GM18873 (cell line): ENCODE measurements around the gene SLC7A1.

Experiments
- ATAC-seq: cut with Tn5 transposase; IDR thresholded peaks from one replicate; pipeline ENCODE4 v1.9.1; 2021; ENCODE audit warnings: mild to moderate bottlenecking, moderate library complexity, moderate number of reproducible peaks; ENCODE audit not compliant: unreplicated experiment, low FRiP score

The SLC7A1 gene

DNA sequence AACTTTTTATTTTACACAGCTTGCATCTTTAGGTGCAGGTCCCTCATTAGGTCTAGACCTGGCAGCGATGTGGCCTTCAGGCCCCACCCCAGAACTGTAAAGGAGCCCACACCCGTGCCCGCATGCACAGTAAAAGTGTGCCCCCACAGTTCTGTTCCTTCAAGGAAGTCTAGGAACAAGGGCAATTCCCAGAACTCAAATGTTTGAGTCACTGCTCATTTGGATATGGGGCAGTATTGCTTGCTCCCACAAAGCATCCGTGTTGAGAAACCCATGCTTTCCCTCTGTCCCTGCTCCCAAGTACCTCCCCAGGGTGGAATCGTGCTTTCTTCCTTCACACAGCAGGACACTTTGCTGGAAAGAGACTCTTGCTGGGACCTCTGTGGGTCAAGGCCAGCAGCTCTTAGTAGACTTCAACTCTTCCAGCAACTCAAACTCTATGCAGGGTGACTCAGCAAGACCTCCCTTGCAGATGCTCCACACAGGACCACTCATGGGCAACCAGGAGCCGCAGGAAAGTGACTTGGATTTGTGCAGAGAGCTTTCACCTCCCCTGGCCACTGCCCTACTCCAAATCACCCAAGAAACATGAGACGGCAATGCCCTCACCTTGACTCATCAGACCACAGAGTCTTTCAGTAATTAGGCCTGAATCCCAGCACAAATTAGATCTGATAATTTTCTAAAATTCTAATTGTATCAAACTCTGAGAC, 12.3 kb downstream of the SLC7A1 start:
- ATAC-seq: no peak

DNA sequence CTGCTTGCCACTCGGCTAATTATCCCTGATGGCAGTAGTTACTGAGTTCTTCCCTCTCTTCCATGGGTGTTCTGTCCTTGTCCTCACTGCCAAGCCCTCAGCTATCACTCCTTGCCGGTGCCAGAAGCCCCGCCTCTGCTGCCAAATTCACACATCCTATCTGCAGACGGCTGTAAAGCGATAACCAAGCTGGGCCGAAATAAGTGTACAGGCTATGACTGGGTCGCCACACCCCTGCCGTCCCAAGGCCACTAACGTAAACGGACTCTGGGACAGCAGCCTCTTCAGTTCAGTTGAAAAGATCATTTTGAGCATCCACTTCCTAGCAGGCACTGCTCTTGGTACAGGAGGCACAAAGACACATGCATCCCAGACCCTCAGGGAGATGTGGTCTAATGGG, 13.3 kb downstream of the SLC7A1 start:
- ATAC-seq: no peak

DNA sequence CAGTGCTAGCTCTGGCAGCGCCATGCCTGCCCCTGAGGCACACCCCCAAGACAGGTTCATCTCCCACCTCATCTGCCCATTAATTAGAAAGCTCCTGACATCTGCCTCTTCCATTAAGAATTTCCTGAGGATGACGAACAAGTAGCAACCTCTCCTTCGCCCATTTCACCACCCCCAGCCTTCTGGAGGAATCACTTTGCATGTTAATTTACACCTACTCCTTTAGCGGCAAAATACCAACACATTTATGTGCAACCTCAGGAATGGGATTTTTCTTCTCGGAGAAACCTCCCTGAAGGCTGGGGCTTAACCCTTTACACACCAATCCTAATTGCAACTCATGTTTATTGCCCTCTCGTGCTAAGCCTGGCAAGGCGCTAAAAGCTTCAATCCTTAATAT, 13.8 kb downstream of the SLC7A1 start:
- ATAC-seq: no peak

GRCh38 chr13:29579094-29579493, 16.4 kb downstream of the SLC7A1 start:
- no peak for ATAC-seq

- ATAC-seq: no peak
Observed at GRCh38 chr13:29578300-29579085, 17.0 kb downstream of the SLC7A1 start.

DNA sequence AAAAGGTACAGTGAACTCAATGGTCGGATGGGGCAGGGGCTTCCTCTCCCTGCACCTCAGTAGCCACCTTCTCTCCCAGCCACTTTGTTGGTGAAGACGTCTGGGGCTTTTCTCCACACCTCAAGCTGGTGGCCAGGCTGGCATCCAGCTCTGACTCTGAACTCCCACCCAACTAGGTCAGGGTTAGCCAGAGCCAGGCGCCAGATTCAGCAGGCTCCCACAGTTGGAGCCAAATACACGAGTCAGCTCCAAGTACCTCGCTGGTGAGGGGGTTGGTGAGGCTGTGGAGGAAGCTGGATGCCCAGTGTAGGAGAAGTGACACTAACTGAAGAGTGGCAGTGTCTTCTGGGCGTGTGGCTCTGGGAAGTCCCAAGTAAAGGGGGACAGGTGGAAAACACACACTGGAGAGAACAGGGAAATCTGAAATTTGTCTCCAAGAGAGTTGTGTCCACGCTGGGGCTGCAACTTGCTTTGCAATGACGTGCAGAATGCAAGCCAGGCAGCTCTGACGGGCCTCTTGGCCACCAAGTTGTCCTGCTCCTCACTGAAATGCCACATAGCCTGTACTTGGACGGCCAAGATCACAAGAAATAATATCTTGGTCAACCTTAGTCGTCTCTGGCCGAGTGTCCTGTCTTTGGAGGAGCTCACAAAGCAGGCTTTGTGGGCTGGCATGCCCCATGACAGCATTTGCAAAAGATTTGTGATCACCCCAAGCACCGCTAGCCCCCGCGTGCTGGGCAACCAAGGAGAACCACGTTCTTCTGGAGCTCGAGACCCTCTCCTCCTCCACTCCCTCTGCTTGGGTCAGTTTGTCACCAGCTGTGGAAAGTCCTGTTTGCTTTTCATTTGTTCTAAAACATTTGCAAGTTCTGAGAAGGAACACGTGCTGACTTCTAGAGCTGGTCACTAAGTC, 18.1 kb downstream of the SLC7A1 start:
- no peak for ATAC-seq

DNA sequence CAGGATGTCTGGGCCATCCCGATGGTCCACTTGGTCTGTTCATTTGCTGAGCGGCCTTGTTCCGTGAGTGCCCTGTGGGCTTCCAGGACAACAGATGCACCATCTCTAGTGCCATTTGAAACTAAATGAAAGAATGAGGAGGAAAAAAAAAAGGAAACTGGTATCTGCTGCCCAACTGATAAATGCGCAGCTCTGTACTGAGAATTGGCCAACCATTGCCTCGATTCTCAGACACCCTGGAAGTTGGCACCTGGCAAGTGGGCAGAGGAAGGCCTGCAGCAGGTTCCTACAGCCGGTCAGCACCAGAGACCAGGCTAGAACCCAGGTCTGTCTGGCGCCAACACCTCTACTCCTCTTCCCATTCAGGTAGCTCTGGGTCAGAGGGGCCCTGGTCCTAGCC, 18.9 kb downstream of the SLC7A1 start:
- no peak for ATAC-seq

DNA sequence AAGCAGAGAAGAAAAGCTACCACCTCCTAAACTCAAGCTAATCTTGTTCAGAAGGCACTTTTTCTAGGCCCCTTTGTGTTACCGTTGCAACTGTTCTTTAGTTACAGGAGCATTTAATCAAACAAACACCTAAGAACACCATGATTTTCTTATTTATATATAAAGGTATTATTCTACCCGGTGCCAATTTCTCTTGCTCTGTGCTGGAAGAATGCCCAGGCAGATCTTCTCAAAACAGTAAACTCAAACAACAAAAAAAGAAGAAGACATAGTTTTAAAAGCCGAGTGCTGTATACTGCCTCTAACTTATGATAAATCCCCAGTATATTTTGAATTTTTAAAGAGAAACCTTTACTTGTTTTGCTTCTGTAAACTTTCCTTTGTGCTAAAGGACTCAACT, 20.4 kb downstream of the SLC7A1 start:
- no peak for ATAC-seq

- ATAC-seq: no peak
Observed at GRCh38 chr13:29573190-29573589, 22.3 kb downstream of the SLC7A1 start.

DNA sequence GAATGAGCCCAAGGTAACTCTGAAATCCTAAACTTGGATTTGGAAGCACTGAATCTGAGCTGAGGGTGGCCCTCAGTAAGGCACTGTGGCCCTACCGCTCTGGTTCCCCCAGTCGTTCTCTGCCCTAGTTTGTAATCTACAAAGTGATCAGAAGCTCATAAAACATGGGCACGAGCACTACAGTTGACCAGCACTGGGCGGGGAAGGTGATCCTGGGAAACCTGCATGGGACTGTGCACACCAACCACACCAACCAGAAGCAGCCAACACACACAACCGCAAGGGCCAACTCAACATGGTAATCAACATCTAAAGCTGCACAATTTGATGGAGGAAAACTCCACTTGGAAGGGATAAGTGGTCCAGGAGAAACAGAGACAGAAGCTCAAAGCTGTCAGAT, 22.9 kb downstream of the SLC7A1 start:
- no peak for ATAC-seq

- no peak for ATAC-seq
Observed at GRCh38 chr13:29571876-29572570, 23.5 kb downstream of the SLC7A1 start.

DNA sequence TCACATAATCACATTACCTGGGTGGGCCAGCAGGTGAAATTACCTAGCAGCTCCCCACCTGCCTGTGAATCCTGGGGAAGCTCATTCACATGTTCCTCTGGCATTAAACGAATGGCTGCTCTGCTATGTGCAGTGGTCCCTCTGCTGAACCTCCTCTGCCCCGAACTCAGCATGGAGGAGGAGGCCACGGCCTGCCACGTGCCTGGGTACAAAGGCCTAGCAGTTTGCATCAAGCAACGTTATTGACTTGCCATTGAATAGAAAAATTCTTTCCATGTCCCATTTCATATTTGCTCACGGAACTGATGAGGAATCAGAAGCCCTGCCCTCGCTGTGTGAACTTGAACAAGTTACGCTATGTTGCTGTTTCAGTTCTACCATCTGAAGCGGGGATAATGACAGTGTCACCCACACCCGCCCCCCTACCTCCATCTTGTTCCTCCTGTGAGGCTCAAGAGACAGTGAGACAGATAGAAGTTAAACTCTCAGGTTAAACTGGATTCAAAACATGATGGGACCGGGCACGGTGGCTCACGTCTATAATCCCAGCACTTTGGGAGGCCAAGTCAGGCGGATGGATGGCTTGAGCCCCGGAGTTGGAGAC, 25.3 kb downstream of the SLC7A1 start:
- ATAC-seq: no peak

DNA sequence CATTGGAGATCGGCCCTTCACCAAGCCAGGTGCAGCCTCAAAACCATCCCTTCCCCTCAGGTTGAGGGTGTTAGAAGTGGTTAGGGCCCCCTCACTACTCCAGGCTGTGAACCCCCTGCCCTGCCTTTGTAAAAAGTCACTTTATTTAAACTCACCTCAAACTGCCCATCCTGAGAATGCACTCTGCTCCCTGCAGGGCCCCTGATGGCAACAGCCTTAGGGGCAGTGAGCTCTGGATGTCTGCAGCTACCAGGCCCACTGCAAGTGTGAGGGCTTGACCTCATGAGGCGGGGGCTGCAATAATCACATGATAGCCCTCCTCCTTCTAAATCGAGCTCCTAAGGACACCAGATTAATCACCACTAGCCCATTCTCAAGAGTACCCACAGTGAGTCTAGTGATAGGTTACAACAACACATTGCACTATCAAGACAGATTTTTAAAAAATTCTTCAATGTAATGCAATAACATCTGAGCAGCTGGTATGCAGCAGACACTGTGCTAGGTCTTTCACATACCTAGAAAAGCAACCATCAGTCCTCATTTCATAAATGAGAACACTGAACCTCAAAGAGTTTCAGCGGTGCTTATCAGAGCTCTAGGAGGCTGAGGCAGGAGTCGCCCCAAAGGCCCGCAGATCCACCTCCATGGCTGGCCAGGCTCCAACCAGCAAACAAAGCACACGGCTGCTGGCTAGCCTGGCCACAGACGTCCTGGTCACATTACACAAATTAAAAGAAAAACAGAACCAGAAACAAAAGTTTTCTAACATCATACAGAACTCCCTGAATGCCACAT, 26.0 kb downstream of the SLC7A1 start:
- ATAC-seq: no peak

- no peak for ATAC-seq
Observed at GRCh38 chr13:29568731-29569130, 26.8 kb downstream of the SLC7A1 start.

DNA sequence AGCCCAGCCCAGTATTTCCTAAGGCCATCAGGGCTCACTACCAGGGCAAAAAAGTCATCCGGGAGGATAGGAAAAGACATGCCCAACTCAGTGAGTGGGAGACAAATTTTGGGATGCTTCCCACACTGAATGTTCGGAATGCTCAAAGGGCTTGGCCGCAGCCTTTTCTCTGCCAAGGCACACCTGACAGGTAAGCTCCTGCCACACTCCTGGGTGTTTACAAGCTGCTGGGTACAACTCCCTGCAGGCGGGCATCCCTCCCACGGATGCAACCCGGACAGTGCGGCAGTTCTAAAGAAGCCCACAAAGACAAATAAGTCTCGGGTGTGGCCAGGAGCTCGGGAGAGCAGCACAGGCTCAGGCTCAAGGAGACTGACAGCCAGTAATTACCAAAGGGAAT, 28.1 kb downstream of the SLC7A1 start:
- ATAC-seq: no peak

- no peak for ATAC-seq
Observed at GRCh38 chr13:29566206-29566605, 29.3 kb downstream of the SLC7A1 start.

GRCh38 chr13:29564818-29565217, 30.7 kb downstream of the SLC7A1 start:
- ATAC-seq: no peak

- no peak for ATAC-seq
Observed at GRCh38 chr13:29564373-29564772, 31.1 kb downstream of the SLC7A1 start.

GRCh38 chr13:29563941-29564340, 31.5 kb downstream of the SLC7A1 start:
- no peak for ATAC-seq
